ENCODE results near the gene METTL4.

Gene METTL4

GRCh38 chr18:2540575-2540974 lies 30.7 kb downstream of the METTL4 start:
- no peak for TF ChIP-seq ZNF384 (IDR thresholded peaks at IDR 0.05)
- TF ChIP-seq LEF1 (IDR thresholded peaks at IDR 0.05; ENCODE audit: borderline replicate concordance): no peak
- no peak for TF ChIP-seq CTBP1 (IDR thresholded peaks at IDR 0.05; ENCODE audit: borderline replicate concordance)
- TF ChIP-seq FOXM1 (IDR thresholded peaks at IDR 0.05; ENCODE audit: borderline replicate concordance): no peak
- no peak for TF ChIP-seq SUZ12 (IDR thresholded peaks at IDR 0.05)
- no peak for TF ChIP-seq L3MBTL2 (conservative IDR thresholded peaks at IDR 0.05)
- TF ChIP-seq HDGF (IDR thresholded peaks at IDR 0.05; ENCODE audit: borderline replicate concordance): no peak
- TF ChIP-seq BHLHE40 (IDR thresholded peaks at IDR 0.05; ENCODE audit: borderline replicate concordance): no peak
- TF ChIP-seq SP1 (IDR thresholded peaks at IDR 0.05): no peak
- no peak for TF ChIP-seq PKNOX1 (IDR thresholded peaks at IDR 0.05)
- TF ChIP-seq ELF4 (IDR thresholded peaks at IDR 0.05): no peak
- no peak for TF ChIP-seq ARNT (IDR thresholded peaks at IDR 0.05)
- no peak for TF ChIP-seq FOXA1 (IDR thresholded peaks at IDR 0.05)
- TF ChIP-seq TARDBP (IDR thresholded peaks at IDR 0.05): no peak
- TF ChIP-seq FOXK2 (IDR thresholded peaks at IDR 0.05): no peak
- no peak for TF ChIP-seq NFRKB (IDR thresholded peaks at IDR 0.05)
- CTCF ChIA-PET: no interaction called here
- DNase-seq (ENCODE audit: extremely low spot score): no peak
- POLR2A ChIA-PET: no interaction called here

- ChIA-PET POLR2A (no interaction called here), CTCF (no interaction called here)
- no peak for DNase-seq (ENCODE audit: extremely low spot score)
- no peak for TF ChIP-seq NFRKB (IDR thresholded peaks at IDR 0.05)
- no peak for TF ChIP-seq BHLHE40 (IDR thresholded peaks at IDR 0.05; ENCODE audit: borderline replicate concordance)
- TF ChIP-seq LEF1 (IDR thresholded peaks at IDR 0.05; ENCODE audit: borderline replicate concordance): no peak
- TF ChIP-seq FOXK2 (IDR thresholded peaks at IDR 0.05): no peak
- TF ChIP-seq ELF4 (IDR thresholded peaks at IDR 0.05): no peak
- TF ChIP-seq L3MBTL2 (conservative IDR thresholded peaks at IDR 0.05): no peak
- TF ChIP-seq SP1 (IDR thresholded peaks at IDR 0.05): no peak
- no peak for TF ChIP-seq TARDBP (IDR thresholded peaks at IDR 0.05)
- no peak for TF ChIP-seq ZNF384 (IDR thresholded peaks at IDR 0.05)
- no peak for TF ChIP-seq ARNT (IDR thresholded peaks at IDR 0.05)
- TF ChIP-seq FOXM1 (IDR thresholded peaks at IDR 0.05; ENCODE audit: borderline replicate concordance): no peak
- TF ChIP-seq FOXA1 (IDR thresholded peaks at IDR 0.05): no peak
These were observed 32.5 kb downstream of the METTL4 start for GRCh38 chr18:2538844-2539243.

- POLR2A ChIA-PET: no interaction called here
- no peak for DNase-seq (ENCODE audit: extremely low spot score)
- CTCF ChIA-PET: no interaction called here
- TF ChIP-seq LEF1 (IDR thresholded peaks at IDR 0.05; ENCODE audit: borderline replicate concordance): no peak
These were observed 33.1 kb downstream of the METTL4 start for GRCh38 chr18:2538236-2538635.

- TF ChIP-seq FOXA1 (IDR thresholded peaks at IDR 0.05) (no peak), BHLHE40 (IDR thresholded peaks at IDR 0.05; ENCODE audit: borderline replicate concordance) (no peak), FOXM1 (IDR thresholded peaks at IDR 0.05; ENCODE audit: borderline replicate concordance) (no peak), ARNT (IDR thresholded peaks at IDR 0.05) (no peak), PKNOX1 (IDR thresholded peaks at IDR 0.05) (no peak), ZNF384 (IDR thresholded peaks at IDR 0.05) (no peak), CTBP1 (IDR thresholded peaks at IDR 0.05; ENCODE audit: borderline replicate concordance) (no peak), SP1 (IDR thresholded peaks at IDR 0.05) (no peak), L3MBTL2 (conservative IDR thresholded peaks at IDR 0.05) (no peak), LEF1 (IDR thresholded peaks at IDR 0.05; ENCODE audit: borderline replicate concordance) (no peak), ELF4 (IDR thresholded peaks at IDR 0.05) (no peak), NFRKB (IDR thresholded peaks at IDR 0.05) (no peak), FOXK2 (IDR thresholded peaks at IDR 0.05) (no peak), TARDBP (IDR thresholded peaks at IDR 0.05) (no peak), HDGF (IDR thresholded peaks at IDR 0.05; ENCODE audit: borderline replicate concordance) (no peak), SUZ12 (IDR thresholded peaks at IDR 0.05) (no peak)
- DNase-seq (ENCODE audit: extremely low spot score): no peak
- CTCF ChIA-PET: no interaction called here
- POLR2A ChIA-PET: no interaction called here
These were observed 34.0 kb downstream of the METTL4 start for GRCh38 chr18:2537296-2537695.

GRCh38 chr18:2536493-2536892 lies 34.8 kb downstream of the METTL4 start:
- TF ChIP-seq FOXM1 (IDR thresholded peaks at IDR 0.05; ENCODE audit: borderline replicate concordance) (no peak), TARDBP (IDR thresholded peaks at IDR 0.05) (no peak), PKNOX1 (IDR thresholded peaks at IDR 0.05) (no peak), LEF1 (IDR thresholded peaks at IDR 0.05; ENCODE audit: borderline replicate concordance) (no peak), CTBP1 (IDR thresholded peaks at IDR 0.05; ENCODE audit: borderline replicate concordance) (no peak), SUZ12 (IDR thresholded peaks at IDR 0.05) (no peak), ZNF384 (IDR thresholded peaks at IDR 0.05) (no peak), HDGF (IDR thresholded peaks at IDR 0.05; ENCODE audit: borderline replicate concordance) (no peak), NFRKB (IDR thresholded peaks at IDR 0.05) (no peak), FOXK2 (IDR thresholded peaks at IDR 0.05) (no peak), FOXA1 (IDR thresholded peaks at IDR 0.05) (no peak), L3MBTL2 (conservative IDR thresholded peaks at IDR 0.05) (no peak), SP1 (IDR thresholded peaks at IDR 0.05) (no peak), ELF4 (IDR thresholded peaks at IDR 0.05) (no peak), ARNT (IDR thresholded peaks at IDR 0.05) (no peak), BHLHE40 (IDR thresholded peaks at IDR 0.05; ENCODE audit: borderline replicate concordance) (no peak)
- POLR2A ChIA-PET: no interaction called here
- CTCF ChIA-PET: no interaction called here
- no peak for DNase-seq (ENCODE audit: extremely low spot score)

- no peak for TF ChIP-seq PKNOX1 (IDR thresholded peaks at IDR 0.05)
- TF ChIP-seq SP1 (IDR thresholded peaks at IDR 0.05): no peak
- TF ChIP-seq FOXA1 (IDR thresholded peaks at IDR 0.05): no peak
- TF ChIP-seq L3MBTL2 (conservative IDR thresholded peaks at IDR 0.05): no peak
- no peak for TF ChIP-seq CTBP1 (IDR thresholded peaks at IDR 0.05; ENCODE audit: borderline replicate concordance)
- TF ChIP-seq ZNF384 (IDR thresholded peaks at IDR 0.05): no peak
- no peak for TF ChIP-seq BHLHE40 (IDR thresholded peaks at IDR 0.05; ENCODE audit: borderline replicate concordance)
- TF ChIP-seq TARDBP (IDR thresholded peaks at IDR 0.05): no peak
- TF ChIP-seq ARNT (IDR thresholded peaks at IDR 0.05): no peak
- no peak for TF ChIP-seq ELF4 (IDR thresholded peaks at IDR 0.05)
- CTCF ChIA-PET: no interaction called here
- POLR2A ChIA-PET: no interaction called here
These were observed 35.2 kb downstream of the METTL4 start for GRCh38 chr18:2536063-2536462.

More at GRCh38 chr18:2536063-2536462, 35.2 kb downstream of the METTL4 start:
- DNase-seq (ENCODE audit: extremely low spot score): no peak
